Mesothelial cell of epicardium (in vitro differentiated cells): Measurements from ENCODE around the gene KCNT1. TPM values are rescaled to one million over a fixed set of nuclear protein-coding genes. Genes with fewer than 3 reads are reported as not detected.

Source experiments
- DNase-seq, 2 experiments: peaks; one replicate each; pipeline ENCODE4 v3.0.0; 2021; ENCODE audit warnings: low spot score in 2 of 2; ENCODE audit not compliant: unreplicated experiment in 2 of 2
- H3K27ac Mint-ChIP-seq: 2 replicates; pipeline ENCODE4 v1.8.0; 2021; ENCODE audit warnings: mixed read lengths
- H3K27me3 Mint-ChIP-seq: 2 replicates; pipeline ENCODE4 v1.8.0; 2021; ENCODE audit warnings: low read depth, mixed read lengths
- H3K36me3 Mint-ChIP-seq: 2 replicates; pipeline ENCODE4 v1.8.0; 2021; ENCODE audit warnings: mixed read lengths
- H3K4me1 Mint-ChIP-seq: 2 replicates; pipeline ENCODE4 v1.8.0; 2021; ENCODE audit warnings: mixed read lengths
- H3K4me3 Mint-ChIP-seq: 2 replicates; pipeline ENCODE4 v1.8.0; 2021; ENCODE audit warnings: mild to moderate bottlenecking, moderate library complexity, mixed read lengths
- H3K9me3 Mint-ChIP-seq: 2 replicates; pipeline ENCODE4 v1.8.0; 2021; ENCODE audit warnings: mixed read lengths
- total RNA-seq: library from RNA; stranded (reverse); gene quantifications from 3 replicates; pipeline ENCODE4 v1.2.1, GENCODE V29; 2021
- TF ChIP-seq, protein P1 (sequence below): fragments of 200-600 bp; sonication (generic); IDR thresholded peaks from one replicate; pipeline ENCODE4 v1.5.0; 2021; ENCODE audit warnings: antibody characterized with exemption; ENCODE audit not compliant: unreplicated experiment

The KCNT1 gene
- total RNA-seq, 1 donor from 2014 or later: not detected

DNA sequence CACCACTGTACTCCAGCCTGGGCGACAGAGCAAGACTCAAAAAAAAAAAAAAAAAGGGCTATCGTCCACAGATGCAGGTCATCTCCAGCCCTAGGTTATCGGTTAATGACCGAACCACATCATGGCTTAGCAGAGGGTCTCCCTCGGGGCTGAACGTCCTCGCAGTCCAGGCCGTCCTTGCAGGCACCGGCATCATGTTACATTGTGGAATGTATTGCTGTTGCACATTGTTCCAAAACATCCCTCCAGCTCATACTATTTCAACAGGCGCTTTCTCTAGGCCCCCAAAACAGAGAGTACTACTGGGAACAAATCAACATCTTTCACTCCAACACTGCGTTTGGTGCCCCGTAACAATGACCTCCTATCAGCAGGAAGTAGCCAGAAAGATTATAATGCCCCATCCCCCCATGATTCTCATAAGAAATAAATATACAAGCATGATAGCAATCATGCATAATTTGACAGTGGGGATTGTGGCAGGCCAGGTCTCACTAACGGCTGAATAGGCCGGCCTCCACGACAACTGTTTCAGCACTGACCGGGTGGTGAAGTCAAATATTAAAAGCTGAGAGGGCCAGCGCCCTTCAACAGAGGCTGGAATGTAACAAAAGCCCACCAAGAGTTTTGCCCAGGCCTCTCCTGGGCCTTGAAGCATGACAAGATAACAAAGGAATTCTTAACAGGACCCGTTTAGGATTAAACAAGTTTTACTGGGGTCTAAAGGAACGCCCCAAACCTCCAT is 40.0 kb upstream of the KCNT1 start:
- Mint-ChIP-seq H3K27me3 (peaks cover 4% of the 10 kb centered on the region), H3K4me1 (peaks cover 27% of the 10 kb centered on the region), H3K36me3 (no peaks in the 10 kb centered on the region), H3K27ac (peak overlapping the region; percentile 91), H3K4me3 (no peak overlapping the region), H3K9me3 (peaks cover 4% of the 10 kb centered on the region)
- no peak for DNase-seq
- TF ChIP-seq, protein P1, sequence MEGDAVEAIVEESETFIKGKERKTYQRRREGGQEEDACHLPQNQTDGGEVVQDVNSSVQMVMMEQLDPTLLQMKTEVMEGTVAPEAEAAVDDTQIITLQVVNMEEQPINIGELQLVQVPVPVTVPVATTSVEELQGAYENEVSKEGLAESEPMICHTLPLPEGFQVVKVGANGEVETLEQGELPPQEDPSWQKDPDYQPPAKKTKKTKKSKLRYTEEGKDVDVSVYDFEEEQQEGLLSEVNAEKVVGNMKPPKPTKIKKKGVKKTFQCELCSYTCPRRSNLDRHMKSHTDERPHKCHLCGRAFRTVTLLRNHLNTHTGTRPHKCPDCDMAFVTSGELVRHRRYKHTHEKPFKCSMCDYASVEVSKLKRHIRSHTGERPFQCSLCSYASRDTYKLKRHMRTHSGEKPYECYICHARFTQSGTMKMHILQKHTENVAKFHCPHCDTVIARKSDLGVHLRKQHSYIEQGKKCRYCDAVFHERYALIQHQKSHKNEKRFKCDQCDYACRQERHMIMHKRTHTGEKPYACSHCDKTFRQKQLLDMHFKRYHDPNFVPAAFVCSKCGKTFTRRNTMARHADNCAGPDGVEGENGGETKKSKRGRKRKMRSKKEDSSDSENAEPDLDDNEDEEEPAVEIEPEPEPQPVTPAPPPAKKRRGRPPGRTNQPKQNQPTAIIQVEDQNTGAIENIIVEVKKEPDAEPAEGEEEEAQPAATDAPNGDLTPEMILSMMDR: no peak

DNA sequence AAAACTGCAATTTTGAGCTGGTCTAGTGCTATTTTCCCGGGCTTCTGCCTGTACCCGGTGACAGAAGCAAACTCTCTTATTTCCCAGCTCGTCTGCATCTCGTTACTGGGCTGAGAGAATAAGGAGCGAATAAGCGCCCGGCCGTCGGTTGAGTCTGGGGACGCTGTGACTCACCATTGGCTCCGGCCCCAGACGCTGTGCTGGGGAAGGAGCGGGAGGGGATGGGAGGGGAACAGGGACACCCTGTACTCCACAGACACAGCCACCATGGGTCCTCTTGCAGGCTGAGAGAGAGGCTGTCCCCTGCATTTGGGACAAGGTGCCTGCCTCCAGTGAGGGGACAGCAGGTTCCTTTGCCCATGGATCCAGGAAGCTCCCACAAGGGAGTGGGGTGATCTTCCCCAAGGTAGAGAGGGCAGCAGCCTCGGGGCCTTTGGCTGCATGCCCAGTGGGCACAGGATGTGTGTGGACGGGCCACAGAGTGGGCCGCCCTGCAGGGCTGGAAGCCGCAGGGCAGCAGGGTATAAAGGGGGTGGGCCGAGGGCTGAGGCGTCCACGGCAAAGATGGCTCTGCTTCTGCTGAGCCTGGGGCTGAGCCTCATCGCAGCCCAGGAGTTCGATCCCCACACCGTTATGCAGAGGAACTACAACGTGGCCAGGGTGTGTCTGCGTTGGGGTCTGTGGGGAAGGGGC is 39.1 kb upstream of the KCNT1 start, which contains the start of gene LCN9:
Gene LCN9, plus strand, starts transcription at position 552 of the 693 bp plus-strand sequence. Its CDS starts 13 bp downstream, at position 565.
- no peak within 1 kb of the TSS for H3K4me3 Mint-ChIP-seq
- TF ChIP-seq, protein P1: no peak
- H3K4me1 Mint-ChIP-seq: peaks cover 27% of the 10 kb centered on the region
- no peaks in the 10 kb centered on the region for H3K36me3 Mint-ChIP-seq
- peaks cover 3% of the 10 kb centered on the region for H3K9me3 Mint-ChIP-seq
- peak within 1 kb of the TSS; percentile 91 for H3K27ac Mint-ChIP-seq
- H3K27me3 Mint-ChIP-seq: peaks cover 4% of the 10 kb centered on the region
- no peak for DNase-seq

DNA sequence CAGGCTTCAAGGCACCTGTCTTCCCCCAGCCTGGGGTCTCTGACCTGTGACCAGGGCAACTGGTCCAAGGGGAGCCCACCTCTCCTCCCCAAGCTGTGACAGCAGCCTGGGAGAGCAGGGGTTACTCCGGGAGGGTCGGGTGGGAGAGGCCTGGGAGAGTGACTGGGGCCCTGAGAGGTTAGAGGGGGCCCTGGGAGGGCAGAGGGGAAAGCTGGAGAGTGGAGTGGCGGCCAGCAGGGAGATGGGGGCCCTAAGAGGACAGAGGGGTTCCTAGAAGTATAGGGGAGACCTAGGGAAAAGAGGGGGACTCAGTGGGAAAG is 38.6 kb upstream of the KCNT1 start:
- Mint-ChIP-seq H3K27me3 (peaks cover 6% of the 10 kb centered on the region), H3K4me1 (peaks cover 27% of the 10 kb centered on the region), H3K4me3 (no peak overlapping the region), H3K27ac (no peak overlapping the region), H3K36me3 (peaks cover 1% of the 10 kb centered on the region), H3K9me3 (peaks cover 2% of the 10 kb centered on the region)
- no peak for DNase-seq
- TF ChIP-seq, protein P1: no peak

DNA sequence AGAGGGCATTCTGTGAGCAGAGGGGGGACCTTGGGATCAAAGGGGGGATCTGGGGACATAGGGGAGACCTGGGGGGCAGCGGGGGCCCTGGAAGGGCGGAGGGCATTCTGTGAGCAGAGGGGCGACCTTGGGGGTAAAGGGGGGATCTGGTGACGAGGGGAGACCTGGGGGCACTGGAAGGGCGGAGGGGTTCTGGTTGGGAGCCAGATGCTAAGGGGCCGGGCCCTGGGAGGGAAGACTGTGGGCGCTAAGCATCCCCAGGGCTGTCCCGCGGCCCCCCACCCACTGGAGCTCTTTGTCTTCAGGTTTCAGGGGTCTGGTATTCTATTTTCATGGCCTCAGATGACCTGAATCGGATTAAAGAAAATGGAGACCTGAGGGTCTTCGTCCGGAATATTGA is 38.1 kb upstream of the KCNT1 start:
- no peak for DNase-seq
- TF ChIP-seq, protein P1: no peak
- H3K27ac Mint-ChIP-seq: no peak overlapping the region
- peaks cover 5% of the 10 kb centered on the region for H3K9me3 Mint-ChIP-seq
- H3K4me3 Mint-ChIP-seq: no peak overlapping the region
- H3K36me3 Mint-ChIP-seq: peaks cover 2% of the 10 kb centered on the region
- peaks cover 27% of the 10 kb centered on the region for H3K4me1 Mint-ChIP-seq
- H3K27me3 Mint-ChIP-seq: peaks cover 6% of the 10 kb centered on the region

DNA sequence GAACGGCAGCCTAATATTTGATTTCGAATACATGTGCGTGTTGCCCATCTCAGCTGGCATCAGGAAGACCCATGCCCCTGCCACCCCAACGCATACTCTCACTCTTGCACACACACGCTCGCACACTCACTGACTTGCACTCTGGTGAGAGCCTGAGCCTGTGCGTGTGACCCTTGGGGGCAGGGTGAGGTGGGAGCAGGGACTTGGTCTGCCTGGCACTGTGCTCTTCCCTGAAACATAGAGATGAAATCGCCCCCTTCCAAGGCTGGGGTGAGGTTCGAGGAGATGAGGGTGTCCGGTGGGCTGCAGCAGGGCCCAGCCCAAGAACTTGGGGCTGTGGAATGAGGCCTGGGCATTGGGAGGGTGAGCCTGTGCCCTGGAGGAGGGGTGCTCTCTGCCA is 37.7 kb upstream of the KCNT1 start:
- peaks cover 6% of the 10 kb centered on the region for H3K27me3 Mint-ChIP-seq
- peaks cover 27% of the 10 kb centered on the region for H3K4me1 Mint-ChIP-seq
- peaks cover 9% of the 10 kb centered on the region for H3K9me3 Mint-ChIP-seq
- no peak overlapping the region for H3K4me3 Mint-ChIP-seq
- DNase-seq: no peak
- H3K36me3 Mint-ChIP-seq: peaks cover 2% of the 10 kb centered on the region
- TF ChIP-seq, protein P1: no peak
- H3K27ac Mint-ChIP-seq: no peak overlapping the region
